OCI-LY1 (cell line): ENCODE data around the gene RFX2.

Experiments used
- CTCF ChIP-seq: fragments of 200-600 bp; sonication (generic), shearing (Covaris generic); IDR thresholded peaks from 2 replicates; pipeline ENCODE4 v1.5.1; 2017; ENCODE audit warnings: mild to moderate bottlenecking, antibody characterized with exemption, low read length, moderate library complexity, mixed read lengths
- EZH2 ChIP-seq: fragments of 200-600 bp; sonication (generic), shearing (Covaris generic); IDR thresholded peaks from 2 replicates; pipeline ENCODE4 v1.8.0; 2017; ENCODE audit warnings: borderline replicate concordance, mixed run types, mild to moderate bottlenecking, antibody characterized with exemption, low read length, moderate library complexity, mixed read lengths

DNA sequence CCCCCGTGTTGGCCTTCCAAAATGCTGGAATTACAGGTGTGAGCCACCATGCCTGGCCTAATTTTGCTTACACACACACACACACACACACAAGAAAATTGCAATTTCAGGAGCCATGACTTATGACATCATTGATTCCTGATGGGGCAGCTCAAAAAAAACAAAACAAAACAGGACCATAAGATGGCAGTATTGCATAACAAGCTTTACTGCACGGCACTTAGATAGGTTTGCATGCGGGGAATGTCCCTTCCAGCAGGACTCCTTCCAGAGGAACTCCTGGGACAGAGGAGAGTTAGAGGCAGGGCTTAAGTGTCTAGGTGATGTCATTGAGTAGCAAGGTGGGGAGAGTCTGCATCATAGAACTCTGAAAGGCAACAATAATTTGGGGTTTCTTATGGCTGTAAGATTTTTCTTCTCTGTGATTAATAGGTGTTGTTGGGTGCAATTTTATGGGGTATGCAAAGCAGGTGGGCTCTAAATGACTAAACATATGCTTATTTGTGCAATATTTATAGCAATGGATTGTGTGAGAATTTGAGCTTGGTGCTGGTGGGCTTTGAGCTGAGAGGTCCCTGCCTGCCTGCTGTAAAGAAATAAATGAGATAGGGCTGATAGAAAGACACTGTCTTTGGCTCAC is 16.2 kb upstream of the RFX2 start:
- TF ChIP-seq CTCF: peak; percentile 64
- no peak for TF ChIP-seq EZH2
